ENCODE measurements around the gene TACSTD2.

Gene TACSTD2

DNA sequence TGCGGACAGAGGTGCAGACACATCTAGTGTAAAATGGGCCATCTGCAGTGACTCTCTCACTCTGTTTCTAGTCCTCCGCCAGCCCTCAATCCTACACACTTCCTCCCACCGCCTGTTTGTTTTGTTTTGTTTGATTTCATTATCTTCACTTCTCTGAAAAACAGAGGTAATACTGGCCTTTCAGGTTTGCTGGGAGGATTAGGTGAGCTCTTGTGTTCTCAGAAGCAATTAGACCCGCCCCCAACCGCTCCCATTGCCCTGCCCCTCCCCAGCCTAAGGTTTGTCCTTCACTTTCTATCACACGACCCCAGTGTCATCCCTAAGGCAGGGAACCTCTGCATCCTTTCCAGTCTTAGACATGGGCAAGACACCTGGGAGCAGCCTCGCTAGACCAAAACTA, 43.2 kb upstream of the TACSTD2 start:
- in situ Hi-C loops (cut with HindIII; ENCODE audit: low sequenced_read_pairs) = no loop called here
- DNase-seq (ENCODE audit: low read depth) = no peak
- no peak overlapping the region for H3K4me3 ChIP-seq (ENCODE audit: low read depth, low read length)
- TF ChIP-seq, protein P1, sequence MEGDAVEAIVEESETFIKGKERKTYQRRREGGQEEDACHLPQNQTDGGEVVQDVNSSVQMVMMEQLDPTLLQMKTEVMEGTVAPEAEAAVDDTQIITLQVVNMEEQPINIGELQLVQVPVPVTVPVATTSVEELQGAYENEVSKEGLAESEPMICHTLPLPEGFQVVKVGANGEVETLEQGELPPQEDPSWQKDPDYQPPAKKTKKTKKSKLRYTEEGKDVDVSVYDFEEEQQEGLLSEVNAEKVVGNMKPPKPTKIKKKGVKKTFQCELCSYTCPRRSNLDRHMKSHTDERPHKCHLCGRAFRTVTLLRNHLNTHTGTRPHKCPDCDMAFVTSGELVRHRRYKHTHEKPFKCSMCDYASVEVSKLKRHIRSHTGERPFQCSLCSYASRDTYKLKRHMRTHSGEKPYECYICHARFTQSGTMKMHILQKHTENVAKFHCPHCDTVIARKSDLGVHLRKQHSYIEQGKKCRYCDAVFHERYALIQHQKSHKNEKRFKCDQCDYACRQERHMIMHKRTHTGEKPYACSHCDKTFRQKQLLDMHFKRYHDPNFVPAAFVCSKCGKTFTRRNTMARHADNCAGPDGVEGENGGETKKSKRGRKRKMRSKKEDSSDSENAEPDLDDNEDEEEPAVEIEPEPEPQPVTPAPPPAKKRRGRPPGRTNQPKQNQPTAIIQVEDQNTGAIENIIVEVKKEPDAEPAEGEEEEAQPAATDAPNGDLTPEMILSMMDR (IDR thresholded peaks at IDR 0.05; ENCODE audit: low read depth, low read length, missing control alignments) = no peak

DNA sequence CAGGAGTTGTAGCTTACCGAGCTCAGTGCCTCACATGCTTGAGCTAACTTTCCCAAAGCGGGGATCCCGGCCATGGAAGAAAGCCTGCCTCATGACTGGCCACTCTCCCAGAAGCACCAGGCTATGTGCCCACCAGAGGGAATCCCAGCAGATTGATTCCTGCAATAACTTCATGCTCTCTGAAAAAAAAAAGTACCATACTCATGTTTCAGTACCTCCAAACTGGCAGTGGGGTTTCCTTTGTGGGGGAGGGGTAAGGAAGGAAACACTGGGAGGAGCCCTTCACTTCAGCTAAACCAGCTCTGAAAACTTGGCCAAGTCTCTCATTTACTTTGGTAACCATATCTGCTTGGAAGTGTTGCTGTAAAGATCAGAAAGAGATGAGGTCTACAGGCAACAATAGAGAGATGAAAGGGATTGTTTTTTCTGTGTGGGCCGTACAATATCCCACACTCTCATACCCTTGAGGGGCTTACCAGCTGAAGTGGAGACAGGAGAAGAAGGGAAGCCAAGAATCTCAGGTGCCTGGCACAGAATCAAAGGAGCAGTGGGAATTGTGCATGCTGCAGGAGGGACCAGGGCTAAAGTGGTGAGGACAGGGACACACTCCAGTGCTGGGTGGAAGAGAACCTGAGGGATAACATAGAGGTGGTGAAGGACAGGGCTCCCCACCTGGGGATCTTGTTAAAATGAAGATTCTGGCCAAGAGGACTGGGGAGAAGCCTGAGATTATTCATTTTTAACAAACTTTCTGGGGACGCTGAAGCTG, 42.4 kb upstream of the TACSTD2 start:
- in situ Hi-C loops (cut with HindIII; ENCODE audit: low sequenced_read_pairs) = no loop called here
- no peak for DNase-seq (ENCODE audit: low read depth)
- H3K4me3 ChIP-seq (ENCODE audit: low read depth, low read length) = no peak overlapping the region
- TF ChIP-seq, protein P1 (IDR thresholded peaks at IDR 0.05; ENCODE audit: low read depth, low read length, missing control alignments) = no peak

DNA sequence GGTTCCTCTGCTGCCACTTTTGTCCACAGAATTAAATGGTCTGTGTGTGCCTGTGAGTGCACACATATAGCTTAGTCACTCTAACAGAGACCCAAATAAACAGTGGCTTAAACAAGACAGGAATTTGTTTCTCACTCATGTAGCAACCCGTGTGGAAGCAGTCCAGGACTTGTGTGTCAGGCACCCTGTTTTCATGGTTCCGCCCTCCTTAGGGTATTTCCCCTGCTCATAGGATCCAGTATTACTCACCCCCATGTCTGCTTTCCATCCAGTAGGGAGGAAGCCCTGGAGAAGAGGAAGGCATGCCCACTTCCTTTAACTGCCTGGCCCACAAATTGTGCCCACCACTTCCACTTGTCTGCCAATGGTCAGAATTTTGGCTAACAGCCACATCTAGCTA, 41.3 kb upstream of the TACSTD2 start:
- no peak overlapping the region for H3K4me3 ChIP-seq (ENCODE audit: low read depth, low read length)

DNA sequence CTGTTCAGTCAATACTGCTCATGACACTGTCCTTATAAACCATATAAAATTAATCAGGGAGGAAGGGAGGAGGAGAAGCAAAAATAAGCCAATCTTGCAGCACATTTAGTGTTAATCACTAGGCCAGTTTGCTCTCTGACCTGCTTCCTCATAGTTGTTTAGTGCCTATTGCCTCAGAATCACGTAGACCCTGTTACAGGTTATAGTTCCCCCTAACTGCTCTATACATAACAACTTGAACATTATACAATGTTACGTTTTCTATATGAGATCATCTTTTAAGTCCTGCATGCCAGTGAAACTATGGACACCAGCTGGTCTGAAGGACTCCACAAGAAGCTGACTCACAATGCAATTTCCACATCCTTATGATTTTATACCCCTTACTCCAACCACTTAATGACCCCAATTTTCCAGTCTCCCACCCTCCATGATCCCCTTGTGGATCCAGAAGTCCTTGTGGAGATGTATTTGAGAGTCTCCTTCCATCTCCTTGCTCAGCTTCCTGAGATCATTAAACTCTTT, 34.9 kb upstream of the TACSTD2 start:
- no peak overlapping the region for H3K4me3 ChIP-seq (ENCODE audit: low read depth, low read length)
- no peak for DNase-seq (ENCODE audit: low read depth)
- TF ChIP-seq, protein P1 (IDR thresholded peaks at IDR 0.05; ENCODE audit: low read depth, low read length, missing control alignments) = no peak
- in situ Hi-C loops (cut with HindIII; ENCODE audit: low sequenced_read_pairs) = no loop called here

More for the DNA sequence above, 41.3 kb upstream of the TACSTD2 start:
- peak; percentile 45 for DNase-seq (ENCODE audit: low read depth)
- TF ChIP-seq, protein P1 (IDR thresholded peaks at IDR 0.05; ENCODE audit: low read depth, low read length, missing control alignments) = no peak
- in situ Hi-C loops (cut with HindIII; ENCODE audit: low sequenced_read_pairs) = no loop called here

DNA sequence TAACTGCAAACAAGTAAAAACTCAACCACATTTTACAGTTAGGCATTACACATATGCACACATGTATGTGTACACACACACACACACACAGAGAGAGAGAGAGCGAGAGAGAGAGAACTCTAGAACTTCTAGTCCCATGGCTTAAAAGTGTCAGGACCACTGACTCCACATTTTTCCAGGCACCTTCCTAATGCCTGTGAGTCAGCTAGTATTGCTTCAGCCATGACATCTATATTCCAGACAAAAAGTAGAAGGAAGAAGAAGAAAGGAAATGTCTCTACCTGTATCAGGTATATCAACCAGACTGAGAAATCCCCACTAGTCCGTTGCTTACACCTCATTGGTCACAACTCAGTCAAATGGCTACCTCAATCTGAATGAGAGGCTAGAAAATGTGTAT, 31.9 kb upstream of the TACSTD2 start:
- in situ Hi-C loops (cut with HindIII; ENCODE audit: low sequenced_read_pairs) = no loop called here
- DNase-seq (ENCODE audit: low read depth) = no peak
- TF ChIP-seq, protein P1 (IDR thresholded peaks at IDR 0.05; ENCODE audit: low read depth, low read length, missing control alignments) = no peak
- H3K4me3 ChIP-seq (ENCODE audit: low read depth, low read length) = no peak overlapping the region

- TF ChIP-seq, protein P1 (IDR thresholded peaks at IDR 0.05; ENCODE audit: low read depth, low read length, missing control alignments) = no peak
- no peak for DNase-seq (ENCODE audit: low read depth)
- in situ Hi-C loops (cut with HindIII; ENCODE audit: low sequenced_read_pairs) = no loop called here
- no peak overlapping the region for H3K4me3 ChIP-seq (ENCODE audit: low read depth, low read length)
These were observed 31.2 kb upstream of the TACSTD2 start for GRCh38 chr1:58608297-58608696.
